ENCODE data around the gene PLD6. TPM values are rescaled to one million over a fixed set of nuclear protein-coding genes. Genes with fewer than 3 reads are reported as not detected.

PLD6 gene
- polyA plus RNA-seq, 1 donor (not counting 4 experiments of a cell fraction or from before 2014, with no cell fraction given): 1.6 TPM

- Histone ChIP-seq H3K27ac (ENCODE audit: control insufficient read depth, insufficient read depth, low read length) (peak overlapping the region; percentile 92), H3K4me2 (ENCODE audit: control insufficient read depth, extremely low read depth, insufficient read depth, low read depth, low read length) (peak overlapping the region; percentile 27), H3K4me3 (ENCODE audit: control insufficient read depth in 2 of 3, extremely low read depth in 1 of 3, insufficient read depth in 2 of 3, low read depth in 1 of 3, low read length in 3 of 3) (no peak overlapping the region), H3K9me3 (ENCODE audit: control insufficient read depth, low read depth, low read length) (no peaks in the 10 kb centered on the region), H3K79me2 (ENCODE audit: control insufficient read depth, insufficient read depth, low read length) (peaks cover 2% of the 10 kb centered on the region), H3K9ac (ENCODE audit: control insufficient read depth, extremely low read depth, insufficient read depth, low read length) (no peak overlapping the region), H3K4me1 (ENCODE audit: control insufficient read depth, extremely low read depth, insufficient read depth, low read length) (peaks cover 58% of the 10 kb centered on the region), H2AFZ (ENCODE audit: control insufficient read depth, low read length) (no peak overlapping the region), H3K9me1 (ENCODE audit: control insufficient read depth, extremely low read depth, insufficient read depth, low read length) (peaks cover 7% of the 10 kb centered on the region), H3K36me3 (ENCODE audit: control insufficient read depth in 2 of 2, extremely low read depth in 1 of 2, insufficient read depth in 2 of 2, low read length in 2 of 2) (peaks cover 40 to 50% of the 10 kb centered on the region in 2 experiments), H3K27me3 (ENCODE audit: control insufficient read depth, extremely low read depth, insufficient read depth, low read length) (no peaks in the 10 kb centered on the region), H4K20me1 (ENCODE audit: control insufficient read depth, extremely low read depth, insufficient read depth, low read length) (peaks cover 6% of the 10 kb centered on the region)
- FAIRE-seq (peak; percentile 13), DNase-seq (ENCODE audit: low read depth, low spot score) (no peak)
- dilution Hi-C loops (cut with MboI; ENCODE audit: extremely low pct_ligation_motif_present, low sequenced_read_pairs): no loop called here
- no peak for TF ChIP-seq CTCF (optimal IDR thresholded peaks at IDR 0.05 in 1 of 3, IDR thresholded peaks at IDR 0.05 in 1 of 3, conservative IDR thresholded peaks at IDR 0.05 in 1 of 3; ENCODE audit: extremely low read depth in 1 of 3, insufficient read depth in 2 of 3, low read length in 3 of 3)
- TF ChIP-seq EZH2 (IDR thresholded peaks at IDR 0.05; ENCODE audit: low read length): no peak
These were observed 53.7 kb downstream of the PLD6 start for GRCh38 chr17:17152385-17152784.

- no peak for TF ChIP-seq CTCF (optimal IDR thresholded peaks at IDR 0.05 in 1 of 3, IDR thresholded peaks at IDR 0.05 in 1 of 3, conservative IDR thresholded peaks at IDR 0.05 in 1 of 3; ENCODE audit: extremely low read depth in 1 of 3, insufficient read depth in 2 of 3, low read length in 3 of 3)
- TF ChIP-seq EZH2 (IDR thresholded peaks at IDR 0.05; ENCODE audit: low read length): no peak
- DNase-seq (ENCODE audit: low read depth, low spot score) (no peak), FAIRE-seq (peak; percentile 90)
- no peaks in the 10 kb centered on the region for H3K27me3 ChIP-seq (ENCODE audit: control insufficient read depth, extremely low read depth, insufficient read depth, low read length)
- no peaks in the 10 kb centered on the region for H3K79me2 ChIP-seq (ENCODE audit: control insufficient read depth, insufficient read depth, low read length)
- H3K4me2 ChIP-seq (ENCODE audit: control insufficient read depth, extremely low read depth, insufficient read depth, low read depth, low read length): peak overlapping the region; percentile 65
- peak overlapping the region; percentile 60 for H3K9ac ChIP-seq (ENCODE audit: control insufficient read depth, extremely low read depth, insufficient read depth, low read length)
- dilution Hi-C loops (cut with MboI; ENCODE audit: extremely low pct_ligation_motif_present, low sequenced_read_pairs): no loop called here
- H3K36me3 ChIP-seq (ENCODE audit: control insufficient read depth in 2 of 2, extremely low read depth in 1 of 2, insufficient read depth in 2 of 2, low read length in 2 of 2): peaks cover 40 to 50% of the 10 kb centered on the region in 2 experiments
- H3K9me3 ChIP-seq (ENCODE audit: control insufficient read depth, low read depth, low read length): no peaks in the 10 kb centered on the region
- peaks cover 7% of the 10 kb centered on the region for H3K9me1 ChIP-seq (ENCODE audit: control insufficient read depth, extremely low read depth, insufficient read depth, low read length)
- no peak overlapping the region for H2AFZ ChIP-seq (ENCODE audit: control insufficient read depth, low read length)
- peak overlapping the region; percentile 92 for H3K27ac ChIP-seq (ENCODE audit: control insufficient read depth, insufficient read depth, low read length)
- H4K20me1 ChIP-seq (ENCODE audit: control insufficient read depth, extremely low read depth, insufficient read depth, low read length): peaks cover 6% of the 10 kb centered on the region
- peaks cover 58% of the 10 kb centered on the region for H3K4me1 ChIP-seq (ENCODE audit: control insufficient read depth, extremely low read depth, insufficient read depth, low read length)
- H3K4me3 ChIP-seq (ENCODE audit: control insufficient read depth in 2 of 3, extremely low read depth in 1 of 3, insufficient read depth in 2 of 3, low read depth in 1 of 3, low read length in 3 of 3): no peak overlapping the region
These were observed 54.2 kb downstream of the PLD6 start for GRCh38 chr17:17151962-17152361.
